IMR-90 (cell line): ENCODE measurements around the gene ASS1. TPM values are rescaled to one million over a fixed set of nuclear protein-coding genes. Genes with fewer than 3 reads are reported as not detected.

Experiments
- ATAC-seq: fragments of 200-7000 bp; cut with Tn5 transposase; 2 replicates; pipeline ENCODE4 v1.9.1; 2020; ENCODE audit warnings: low read depth, mild to moderate bottlenecking, moderate library complexity
- BruUV-seq: library from RNA; stranded (reverse); fragments of 400-500 nt; replicated peaks from 2 replicates; lab custom pipeline; 2021; lab: Mats Ljungman, UMichigan
- CTCF ChIA-PET: fragments of 300-600 bp; formaldehyde crosslinking; extraction: SDS; loops from one replicate; lab custom pipeline; 2021; ENCODE audit warnings: antibody characterized with exemption; lab: Yijun Ruan, JAX
- POLR2A ChIA-PET: fragments of 300-600 bp; sonication (Branson Sonifier 250); formaldehyde crosslinking; loops from one replicate; lab custom pipeline; 2022; ENCODE audit warnings: antibody characterized with exemption; ENCODE audit not compliant: unreplicated experiment; lab: Charles Lee
- DNase-seq: peaks from one replicate; pipeline ENCODE4 v3.0.0; 2013
- H2AFZ ChIP-seq: replicated peaks from 2 replicates; pipeline ENCODE3; 2013; ENCODE audit warnings: low read length, mild to moderate bottlenecking; ENCODE audit not compliant: poor library complexity
- H2AK5ac ChIP-seq: 2 replicates; pipeline ENCODE4 v1.6.1; 2013; ENCODE audit warnings: low read depth, low read length, inconsistent platforms
- H2AK9ac ChIP-seq: replicated peaks from 2 replicates; pipeline ENCODE3; 2013; ENCODE audit warnings: mild to moderate bottlenecking, low read depth, low read length, moderate library complexity; ENCODE audit not compliant: poor library complexity
- H2BK120ac ChIP-seq: 2 replicates; pipeline ENCODE4 v1.6.1; 2013; ENCODE audit warnings: low read depth, low read length, inconsistent platforms
- H2BK15ac ChIP-seq: 3 replicates; pipeline ENCODE4 v1.6.1; 2013; ENCODE audit warnings: low read depth, low read length, inconsistent platforms
- H2BK20ac ChIP-seq: 2 replicates; pipeline ENCODE4 v1.6.1; 2013; ENCODE audit warnings: low read depth, mild to moderate bottlenecking, inconsistent platforms, low read length, moderate library complexity
- H2BK5ac ChIP-seq: 2 replicates; pipeline ENCODE4 v1.6.1; 2013; ENCODE audit warnings: mild to moderate bottlenecking, low read depth, low read length, inconsistent platforms; ENCODE audit not compliant: poor library complexity, severe bottlenecking
- H3K14ac ChIP-seq: replicated peaks from 2 replicates; pipeline ENCODE4 v1.6.1; 2013; ENCODE audit warnings: low read depth, low read length, inconsistent platforms
- H3K18ac ChIP-seq: 2 replicates; pipeline ENCODE4 v1.6.1; 2013; ENCODE audit warnings: low read depth, low read length, control low read depth
- H3K23ac ChIP-seq: 2 replicates; pipeline ENCODE4 v1.6.1; 2013; ENCODE audit warnings: low read depth, low read length, inconsistent platforms
- H3K27ac ChIP-seq: 2 replicates; pipeline ENCODE4 v1.5.1; 2013; ENCODE audit warnings: mild to moderate bottlenecking, control low read depth, low read length; ENCODE audit not compliant: insufficient read depth
- H3K27me3 ChIP-seq: 2 replicates; pipeline ENCODE4 v1.6.1; 2013; ENCODE audit warnings: low read length; ENCODE audit not compliant: control insufficient read depth, insufficient read depth
- H3K36me3 ChIP-seq: 2 replicates; pipeline ENCODE4 v1.6.1; 2013; ENCODE audit warnings: low read length, mixed read lengths; ENCODE audit not compliant: control insufficient read depth, insufficient read depth
- H3K4ac ChIP-seq: 2 replicates; pipeline ENCODE4 v1.6.1; 2013; ENCODE audit warnings: low read depth, low read length, inconsistent platforms
- H3K4me1 ChIP-seq: 2 replicates; pipeline ENCODE4 v1.6.1; 2013; ENCODE audit warnings: low read length, mixed read lengths; ENCODE audit not compliant: control insufficient read depth, insufficient read depth
- H3K4me2 ChIP-seq: 2 replicates; pipeline ENCODE4 v1.6.1; 2013; ENCODE audit warnings: low read depth, mild to moderate bottlenecking, control low read depth, low read length, moderate library complexity
- H3K4me3 ChIP-seq: 2 replicates; pipeline ENCODE4 v1.5.1; 2013; ENCODE audit warnings: low read depth, mild to moderate bottlenecking, control low read depth, low read length, moderate library complexity; ENCODE audit not compliant: insufficient read depth
- H3K56ac ChIP-seq: 2 replicates; pipeline ENCODE4 v1.6.1; 2013; ENCODE audit warnings: low read length, inconsistent platforms; ENCODE audit not compliant: insufficient read depth; ENCODE audit errors: extremely low read depth
- H3K79me1 ChIP-seq, 2 experiments: 2 replicates each; pipeline ENCODE4 v1.6.1; 2013; ENCODE audit warnings: low read length in 2 of 2, inconsistent platforms in 1 of 2, low read depth in 1 of 2
- H3K9ac ChIP-seq: 2 replicates; pipeline ENCODE4 v1.6.1; 2013; ENCODE audit warnings: low read depth, low read length, control low read depth
- H3K9me1 ChIP-seq: 2 replicates; pipeline ENCODE4 v1.6.1; 2013; ENCODE audit warnings: low read length, inconsistent platforms; ENCODE audit not compliant: insufficient read depth
- H3K9me3 ChIP-seq: 2 replicates; pipeline ENCODE4 v1.6.1; 2013; ENCODE audit warnings: low read length; ENCODE audit not compliant: control insufficient read depth, insufficient read depth
- H4K20me1 ChIP-seq: 2 replicates; pipeline ENCODE4 v1.6.1; 2013; ENCODE audit warnings: low read length, inconsistent platforms; ENCODE audit not compliant: insufficient read depth
- H4K5ac ChIP-seq: 2 replicates; pipeline ENCODE4 v1.6.1; 2013; ENCODE audit warnings: mild to moderate bottlenecking, low read depth, low read length, control low read depth
- H4K8ac ChIP-seq, 2 experiments: 2 replicates each; pipeline ENCODE4 v1.6.1; 2013; ENCODE audit warnings: low read depth in 2 of 2, low read length in 2 of 2, control low read depth in 1 of 2, inconsistent platforms in 1 of 2
- H4K91ac ChIP-seq: 2 replicates; pipeline ENCODE4 v1.6.1; 2013; ENCODE audit warnings: low read depth, low read length, inconsistent platforms; ENCODE audit not compliant: insufficient read depth
- BHLHE40 ChIP-seq: fragments of 150-350 bp; IDR thresholded peaks from 2 replicates; pipeline ENCODE4 v1.6.1; 2016; ENCODE audit warnings: mild to moderate bottlenecking, low read depth, low read length
- MAFK ChIP-seq: IDR thresholded peaks from 2 replicates; pipeline ENCODE4 v1.6.1; 2012; ENCODE audit warnings: low read depth, low read length, improper control_type of control experiment
- MAZ ChIP-seq: IDR thresholded peaks from 2 replicates; pipeline ENCODE4 v1.6.1; 2012; ENCODE audit warnings: low read depth, mild to moderate bottlenecking, low read length, improper control_type of control experiment, moderate library complexity, borderline replicate concordance
- MXI1 ChIP-seq: IDR thresholded peaks from 2 replicates; pipeline ENCODE4 v1.6.1; 2012; ENCODE audit warnings: low read depth, mild to moderate bottlenecking, low read length, moderate library complexity, borderline replicate concordance
- NFE2L2 ChIP-seq: fragments of 150-350 bp; IDR thresholded peaks from 2 replicates; pipeline ENCODE4 v1.6.1; 2016; ENCODE audit warnings: low read depth, mild to moderate bottlenecking, low read length
- POLR2A ChIP-seq: IDR thresholded peaks from 2 replicates; pipeline ENCODE4 v1.6.1; 2012; ENCODE audit warnings: mild to moderate bottlenecking, low read depth, low read length
- RCOR1 ChIP-seq: IDR thresholded peaks from 2 replicates; pipeline ENCODE4 v1.6.1; 2012; ENCODE audit warnings: mild to moderate bottlenecking, low read length, improper control_type of control experiment; ENCODE audit not compliant: insufficient replicate concordance
- WGBS, 2 experiments: methylation state at CpG; one replicate each; pipeline versions ENCODE4 v1.1.5 to v1.1.7; 2013; ENCODE audit warnings: missing lambda C conversion rate in 2 of 2; ENCODE audit not compliant: insufficient read length in 1 of 2; ENCODE audit errors: extremely low coverage in 2 of 2; 5-methylcytosine and 5-hydroxymethylcytosine counted together
- dilution Hi-C: fragments of 300-500 bp; cut with HindIII; formaldehyde crosslinking; loops from one replicate; pipeline ENCODE4 v1.14.3; 2018; ENCODE audit warnings: low sequenced_read_pairs; ENCODE audit not compliant: unreplicated experiment
- in situ Hi-C: fragments of 300-500 bp; cut with MboI; formaldehyde crosslinking; loops from 3 replicates; pipeline ENCODE4 v1.14.3; 2019; ENCODE audit warnings: low sequenced_read_pairs, inconsistent platforms, mixed read lengths
- intact Hi-C: fragments of 100-400 bp; cut with micrococcal nuclease; formaldehyde crosslinking; loops from 2 replicates; pipeline ENCODE4 v1.10.0; 2022
- polyA plus RNA-seq, 3 experiments: library from polyadenylated mRNA; depleted of rRNA; stranded (reverse); fragments of >200 nt; gene quantifications; 2 replicates each; pipeline ENCODE4 v1.2.3, GENCODE V29; 2012; ENCODE audit warnings: low replicate concordance in 1 of 3
- total RNA-seq: library from RNA; depleted of rRNA; stranded (reverse); fragments of >200 nt; gene quantifications from 2 replicates; pipeline ENCODE4 v1.2.3, GENCODE V29; 2012
- TF ChIP-seq, protein P1 (sequence below): fragments of 150-350 bp; IDR thresholded peaks from 2 replicates; pipeline ENCODE4 v1.6.1; 2016; ENCODE audit warnings: low read depth, mild to moderate bottlenecking, low read length, moderate library complexity, borderline replicate concordance
- TF ChIP-seq, protein P2 (sequence below): fragments of 150-350 bp; IDR thresholded peaks from 2 replicates; pipeline ENCODE4 v1.6.1; 2017; ENCODE audit warnings: mild to moderate bottlenecking, antibody characterized with exemption, low read length, low read depth

Gene ASS1
- total and polyA plus RNA-seq, 2 of the 4 experiments (the other 2 are of a cell fraction): 39.6 to 41.9 TPM

DNA sequence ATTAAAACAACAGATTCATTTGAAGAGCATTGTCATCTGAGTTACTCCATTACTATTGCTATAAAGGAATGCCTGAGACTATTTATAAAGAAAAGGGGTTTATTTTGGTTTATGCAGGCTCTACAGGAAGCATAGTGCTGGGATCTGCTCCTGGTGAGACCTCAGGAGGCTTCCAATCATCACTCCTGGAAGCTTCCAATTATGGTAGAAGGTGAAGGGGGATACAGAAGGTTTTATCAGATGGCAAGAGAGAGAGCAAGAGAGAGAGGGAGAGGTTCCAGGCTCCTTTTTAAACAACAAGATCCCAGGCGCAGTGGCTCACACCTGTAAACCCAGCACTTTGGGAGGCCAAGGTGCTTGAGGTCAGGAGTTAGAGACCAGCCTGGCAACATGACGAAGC, 63.5 kb downstream of the ASS1 start:
- H3K9me3 ChIP-seq: peaks cover 7% of the 10 kb centered on the region
- H3K4ac ChIP-seq: no peak overlapping the region
- dilution Hi-C loops (no loop called here), in situ Hi-C loops (no loop called here), intact Hi-C loops (no loop called here)
- H4K20me1 ChIP-seq: no peaks in the 10 kb centered on the region
- ChIA-PET POLR2A (no interaction called here), CTCF (no interaction called here)
- no peak overlapping the region for H2BK5ac ChIP-seq
- no peak overlapping the region for H4K5ac ChIP-seq
- no peak overlapping the region for H2BK120ac ChIP-seq
- H3K4me3 ChIP-seq: no peak overlapping the region
- no peak overlapping the region for H2AK9ac ChIP-seq
- H3K27me3 ChIP-seq: peaks cover 8% of the 10 kb centered on the region
- ATAC-seq (no peak), DNase-seq (no peak)
- no peaks in the 10 kb centered on the region for H3K4me1 ChIP-seq
- H2AFZ ChIP-seq: no peak overlapping the region
- H4K91ac ChIP-seq: no peak overlapping the region
- H3K23ac ChIP-seq: no peak overlapping the region
- no peak overlapping the region for H3K56ac ChIP-seq
- H3K36me3 ChIP-seq: no peaks in the 10 kb centered on the region
- no peak overlapping the region for H2BK15ac ChIP-seq
- no peak overlapping the region for H4K8ac ChIP-seq
- H3K4me2 ChIP-seq: no peak overlapping the region
- WGBS, 2 experiments: no CpG with 5 or more reads among the region's 2 CpGs
- no peak overlapping the region for H2AK5ac ChIP-seq
- H2BK20ac ChIP-seq: no peak overlapping the region
- H3K27ac ChIP-seq: no peak overlapping the region
- H3K79me1 ChIP-seq: no peaks in the 10 kb centered on the region
- TF ChIP-seq POLR2A: no peak
- TF ChIP-seq MXI1: no peak
- TF ChIP-seq, protein P1, sequence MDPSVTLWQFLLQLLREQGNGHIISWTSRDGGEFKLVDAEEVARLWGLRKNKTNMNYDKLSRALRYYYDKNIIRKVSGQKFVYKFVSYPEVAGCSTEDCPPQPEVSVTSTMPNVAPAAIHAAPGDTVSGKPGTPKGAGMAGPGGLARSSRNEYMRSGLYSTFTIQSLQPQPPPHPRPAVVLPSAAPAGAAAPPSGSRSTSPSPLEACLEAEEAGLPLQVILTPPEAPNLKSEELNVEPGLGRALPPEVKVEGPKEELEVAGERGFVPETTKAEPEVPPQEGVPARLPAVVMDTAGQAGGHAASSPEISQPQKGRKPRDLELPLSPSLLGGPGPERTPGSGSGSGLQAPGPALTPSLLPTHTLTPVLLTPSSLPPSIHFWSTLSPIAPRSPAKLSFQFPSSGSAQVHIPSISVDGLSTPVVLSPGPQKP: no peak
- TF ChIP-seq RCOR1: no peak
- TF ChIP-seq BHLHE40: no peak
- no peak for TF ChIP-seq NFE2L2
- TF ChIP-seq, protein P2, sequence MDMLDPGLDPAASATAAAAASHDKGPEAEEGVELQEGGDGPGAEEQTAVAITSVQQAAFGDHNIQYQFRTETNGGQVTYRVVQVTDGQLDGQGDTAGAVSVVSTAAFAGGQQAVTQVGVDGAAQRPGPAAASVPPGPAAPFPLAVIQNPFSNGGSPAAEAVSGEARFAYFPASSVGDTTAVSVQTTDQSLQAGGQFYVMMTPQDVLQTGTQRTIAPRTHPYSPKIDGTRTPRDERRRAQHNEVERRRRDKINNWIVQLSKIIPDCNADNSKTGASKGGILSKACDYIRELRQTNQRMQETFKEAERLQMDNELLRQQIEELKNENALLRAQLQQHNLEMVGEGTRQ: no peak
- no peak for TF ChIP-seq MAFK
- TF ChIP-seq MAZ: no peak
- no peak overlapping the region for H3K18ac ChIP-seq
- H3K14ac ChIP-seq: no peak overlapping the region
- H3K9ac ChIP-seq: no peak overlapping the region
- H3K9me1 ChIP-seq: no peaks in the 10 kb centered on the region
- BruUV-seq: no TSS peak
